ENCODE results near the gene MAGI1.

MAGI1 gene

DNA sequence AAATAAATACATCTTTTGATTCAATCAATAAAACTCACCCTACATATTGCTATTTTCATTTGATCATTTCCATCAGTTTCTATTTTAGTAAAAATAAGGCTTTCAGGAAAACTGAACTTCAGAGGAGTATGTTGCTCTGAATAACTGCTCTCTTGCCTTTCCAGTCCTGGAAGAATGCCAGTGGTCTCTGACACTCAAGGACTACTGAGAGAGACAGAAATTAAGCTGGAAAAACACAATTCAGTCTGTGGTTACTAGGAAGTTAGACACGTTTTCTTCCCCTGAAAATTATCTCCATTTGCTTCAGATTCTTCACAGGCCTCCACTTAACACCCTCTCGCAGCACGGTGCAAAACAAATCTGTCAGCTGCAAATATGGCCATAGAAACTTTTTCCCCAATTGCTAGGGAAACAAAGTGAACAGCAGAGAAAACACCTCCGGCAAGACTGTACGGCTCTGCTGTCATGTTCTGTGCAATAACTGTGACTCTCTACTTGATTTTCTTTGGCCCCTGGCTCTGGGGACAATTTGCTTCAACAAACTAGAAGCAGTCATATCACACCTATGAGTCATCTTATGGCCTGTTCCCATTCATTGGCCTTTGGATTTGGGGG lies 353.0 kb downstream of the MAGI1 start:
- no peak for DNase-seq

DNA sequence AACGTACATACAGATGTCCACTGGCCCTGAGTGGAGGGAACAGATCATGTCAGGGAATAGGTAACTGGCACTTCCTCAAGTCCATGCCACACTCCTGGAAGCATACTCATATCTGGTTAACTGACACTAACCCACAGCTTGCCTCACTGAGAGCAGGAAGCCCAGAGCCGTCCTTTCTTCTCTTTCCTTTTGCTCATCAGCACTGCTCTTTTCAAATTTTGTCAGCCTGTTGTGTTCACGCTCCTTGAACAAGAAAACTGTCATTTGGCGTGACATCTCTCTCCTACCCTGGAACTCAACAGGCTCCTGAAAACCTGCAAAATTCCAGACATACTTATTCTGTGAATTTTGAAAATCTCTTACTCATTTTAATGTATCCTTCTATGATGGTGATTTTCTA lies 360.2 kb downstream of the MAGI1 start:
- no peak for DNase-seq

DNA sequence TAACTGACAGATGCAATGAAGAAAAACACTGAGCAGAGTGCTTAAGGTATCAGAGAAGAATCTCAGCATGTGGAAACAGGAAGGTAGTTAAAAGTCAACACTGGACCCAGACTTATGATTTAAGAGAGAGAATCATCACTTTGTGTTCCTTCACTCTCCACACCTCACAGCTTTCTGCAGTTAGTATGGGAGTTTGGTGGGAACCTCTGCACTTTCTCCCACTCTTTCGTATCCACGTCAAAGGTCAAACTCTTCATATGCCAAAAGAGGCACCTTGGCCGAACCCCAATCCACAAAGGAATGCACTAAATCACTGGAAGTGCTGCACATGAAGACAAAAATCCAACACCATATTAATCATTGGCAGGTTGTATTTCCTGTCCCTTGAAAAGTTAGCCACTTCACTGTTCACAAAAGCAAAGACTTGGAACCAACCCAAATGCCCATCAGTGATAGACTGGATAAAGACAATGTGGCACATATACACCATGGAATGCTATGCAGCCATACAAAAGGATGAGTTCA lies 361.2 kb downstream of the MAGI1 start:
- no peak for DNase-seq

DNA sequence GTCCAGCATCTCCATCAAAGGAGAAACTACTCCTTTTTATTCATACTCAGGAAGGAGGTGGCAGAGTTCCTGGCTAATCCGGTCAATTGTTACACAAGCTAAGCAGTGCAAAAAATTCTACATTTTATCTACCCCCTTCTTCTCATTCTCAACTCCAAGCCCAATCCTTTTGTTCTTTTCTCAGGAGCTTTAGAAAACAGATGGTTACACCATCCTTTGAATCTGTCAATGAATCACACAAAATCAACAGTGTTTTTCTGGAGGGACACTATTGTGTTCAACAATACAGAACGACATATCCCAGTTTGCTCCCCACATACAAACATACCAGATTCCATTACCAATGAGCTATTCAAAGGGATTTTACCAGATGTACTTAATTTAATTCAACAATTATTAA lies 362.1 kb downstream of the MAGI1 start:
- DNase-seq, result no peak

DNA sequence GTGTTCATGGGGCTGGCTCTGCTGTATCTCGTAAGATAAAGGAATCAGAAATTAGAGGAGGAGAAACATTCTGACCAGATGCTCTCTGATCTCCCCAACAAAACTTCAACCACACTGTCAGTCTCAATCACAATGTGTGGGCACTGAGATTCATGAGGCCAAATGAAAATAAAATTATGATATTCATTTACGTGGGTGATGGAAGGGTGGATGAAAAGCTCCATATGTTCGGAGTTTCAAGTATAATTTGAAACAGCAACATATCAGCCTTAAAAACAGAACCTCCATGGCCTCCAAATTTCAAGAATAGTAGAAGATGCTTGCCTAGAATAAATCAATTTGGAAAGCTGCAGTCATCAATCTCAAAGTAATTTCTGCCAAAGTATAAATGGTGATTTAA lies 363.7 kb downstream of the MAGI1 start:
- no peak for DNase-seq

DNA sequence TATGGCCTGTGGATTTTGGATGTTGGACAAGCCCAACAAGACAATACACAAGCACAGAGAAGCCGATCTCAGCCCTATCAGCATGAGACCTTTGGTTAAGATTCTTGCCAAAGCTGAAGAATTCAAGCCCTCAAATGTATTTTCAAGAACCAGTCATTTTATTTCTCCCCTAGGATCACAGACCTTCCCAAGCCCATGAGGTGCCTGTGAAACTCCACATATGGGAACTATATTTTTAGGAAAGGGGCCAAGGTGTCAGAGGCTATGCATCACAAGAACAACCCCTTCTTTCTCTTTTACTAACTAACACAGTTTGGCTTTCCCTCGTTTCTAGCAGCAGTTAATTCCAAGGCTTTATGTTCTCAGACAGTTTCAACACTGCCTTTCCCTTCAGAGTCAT lies 364.5 kb downstream of the MAGI1 start:
- no peak for DNase-seq

DNA sequence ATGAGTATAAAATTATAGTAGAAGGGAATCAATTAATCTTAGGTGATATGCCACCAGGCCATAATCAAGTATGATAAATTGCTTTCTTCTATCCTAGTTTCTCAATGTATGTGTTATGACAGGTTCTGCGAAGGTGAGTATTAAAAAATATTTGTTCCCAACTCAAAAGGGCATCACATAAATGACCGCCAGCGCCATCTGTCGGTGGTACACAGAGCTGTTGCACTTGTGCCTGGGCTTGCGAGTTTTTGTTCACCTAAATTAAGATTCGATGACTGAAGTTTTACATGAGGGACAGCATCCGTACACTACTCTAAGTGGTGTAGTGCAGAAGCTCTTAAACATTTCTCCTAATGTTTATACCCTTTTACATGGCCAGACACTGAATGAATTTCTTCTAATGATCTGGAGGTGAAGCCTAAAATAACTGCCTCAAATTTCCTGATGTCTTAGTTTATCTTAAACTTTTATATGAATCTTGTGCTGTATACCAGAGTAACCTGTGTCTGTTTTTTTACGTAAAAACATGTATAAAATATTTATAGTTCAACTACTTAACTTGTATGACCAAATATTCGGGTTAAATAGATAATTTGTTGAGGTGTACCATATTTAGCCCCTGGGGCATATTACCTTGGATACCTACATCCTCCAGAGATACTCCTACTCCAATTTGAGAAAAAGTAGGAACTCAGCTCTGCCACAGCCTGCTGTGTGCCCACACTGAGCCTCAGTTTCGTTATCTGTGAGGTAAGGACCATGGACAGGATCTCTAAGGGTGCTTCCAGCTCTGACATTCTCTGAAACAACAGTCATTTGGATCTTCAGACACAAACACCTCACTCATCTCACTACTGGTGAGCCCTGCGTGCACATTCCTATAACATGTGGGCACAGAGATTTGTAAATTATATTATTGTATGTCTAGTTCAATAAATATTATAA lies 365.6 kb downstream of the MAGI1 start:
- DNase-seq, result no peak

DNA sequence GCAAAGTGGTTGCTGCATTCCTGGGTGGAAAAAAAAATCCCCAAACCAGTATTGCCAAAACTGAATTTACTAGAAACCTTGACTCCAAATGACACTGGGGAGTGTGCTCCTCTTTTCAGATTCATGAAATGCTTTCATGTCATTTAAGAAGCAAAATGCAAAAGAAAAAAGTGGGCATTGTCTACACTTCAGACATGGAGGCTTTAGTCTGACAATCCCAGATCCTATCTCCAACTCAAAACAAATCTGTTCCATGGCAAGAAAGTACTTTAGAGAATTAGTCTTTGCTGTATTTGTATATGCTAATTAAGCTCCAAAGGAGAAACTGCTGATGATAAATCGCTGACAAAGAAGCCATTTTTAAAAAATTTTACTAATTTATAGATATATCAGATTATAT lies 366.7 kb downstream of the MAGI1 start:
- DNase-seq, result no peak

DNA sequence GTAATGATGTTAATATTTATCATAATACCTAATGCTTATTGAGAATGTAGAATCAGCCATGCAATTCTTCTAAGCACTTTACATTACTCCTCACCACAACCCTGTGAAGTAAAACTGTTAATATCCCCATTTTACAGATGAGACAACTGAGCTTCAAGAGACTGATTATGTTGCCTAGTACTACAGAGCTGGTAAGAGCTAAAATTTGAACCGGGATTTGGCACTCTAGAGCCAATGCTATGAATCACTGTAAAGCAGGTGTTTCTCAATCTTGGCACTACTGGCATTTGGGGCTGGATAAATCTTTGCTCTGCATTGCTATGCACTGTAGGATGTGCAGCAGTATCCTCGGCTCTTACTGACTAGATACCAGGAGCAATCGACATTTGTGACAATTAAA lies 367.7 kb downstream of the MAGI1 start:
- no peak for DNase-seq

DNA sequence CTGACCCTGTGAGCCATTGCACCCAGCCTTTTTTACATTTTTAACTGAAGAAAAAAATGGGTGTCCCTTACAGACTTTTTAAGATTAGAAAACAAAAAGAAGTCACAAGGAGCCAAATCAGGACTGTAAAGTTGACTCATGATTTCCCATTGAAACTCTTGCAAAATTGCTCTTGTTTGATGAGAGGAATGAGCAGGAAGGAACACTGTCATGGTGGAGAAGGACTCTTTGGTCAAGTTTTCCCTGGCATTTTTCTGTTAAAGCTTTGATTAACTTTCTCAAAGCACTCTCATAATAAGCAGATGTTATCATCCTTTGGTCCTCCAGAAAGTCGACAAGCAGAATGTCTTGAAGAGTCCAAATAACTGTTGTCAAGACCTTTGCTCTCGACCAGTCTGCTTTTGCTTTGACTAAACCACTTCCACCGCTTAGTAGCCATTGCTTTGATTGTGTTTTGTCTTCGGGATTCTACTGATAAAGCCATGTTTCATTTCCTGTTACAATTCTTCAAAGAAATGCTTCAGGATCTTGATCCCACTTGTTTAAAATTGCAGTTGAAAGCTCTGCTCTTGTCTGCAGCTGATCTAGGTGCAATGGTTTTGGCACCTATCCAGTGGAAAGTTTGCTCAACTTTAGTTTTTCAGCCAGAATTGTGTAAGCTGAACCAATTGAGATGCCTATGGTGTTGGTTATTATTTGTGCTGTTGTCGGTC lies 369.4 kb downstream of the MAGI1 start:
- DNase-seq, result no peak

DNA sequence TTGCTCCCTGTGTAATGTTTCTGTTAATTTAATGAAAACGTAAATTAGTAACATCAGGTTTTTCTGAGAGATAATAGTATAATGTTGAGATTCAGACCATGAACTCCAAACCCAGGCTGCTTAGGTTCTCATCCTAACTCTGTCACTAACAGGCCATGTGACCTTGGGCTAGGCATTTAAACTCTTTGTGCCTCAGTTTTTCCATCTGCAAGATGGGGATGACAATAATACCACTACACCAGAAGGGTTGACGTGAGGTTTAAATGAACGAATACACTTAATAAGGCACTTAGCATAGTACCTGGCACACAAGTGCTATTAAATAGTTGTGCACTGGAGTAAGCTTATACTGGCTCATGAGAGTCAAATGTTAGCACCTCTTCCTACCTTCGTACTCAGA lies 370.8 kb downstream of the MAGI1 start:
- DNase-seq, result no peak

DNA sequence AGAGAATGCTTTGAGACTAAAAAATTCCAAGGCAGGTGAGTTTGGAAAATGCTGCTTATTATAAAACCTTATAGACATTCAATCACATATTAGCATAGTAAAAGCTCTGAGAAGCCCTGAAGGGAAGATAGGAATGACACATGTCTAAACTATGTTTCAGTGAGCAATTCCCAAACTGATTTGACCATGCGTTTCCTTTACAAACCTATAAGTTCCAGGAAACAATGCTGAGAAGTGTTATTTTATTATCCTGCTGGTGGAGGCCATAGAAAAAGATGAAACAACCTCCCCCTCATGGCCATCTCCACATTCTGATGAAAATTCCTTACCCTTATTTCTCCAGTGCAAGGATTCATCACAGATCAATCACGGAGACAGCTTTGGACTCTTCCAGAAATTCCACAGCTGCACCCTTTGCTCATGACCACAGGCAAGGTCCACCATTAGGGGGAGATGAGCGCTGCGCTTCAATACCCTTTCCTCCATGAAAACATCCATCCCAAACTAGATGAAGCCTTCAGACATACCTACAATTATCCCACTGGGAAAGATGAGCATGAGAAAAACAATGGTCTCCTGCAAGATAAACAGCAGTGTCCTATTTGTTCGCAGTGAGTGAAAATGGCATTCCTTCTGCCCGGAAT lies 372.1 kb downstream of the MAGI1 start:
- DNase-seq, result no peak

DNA sequence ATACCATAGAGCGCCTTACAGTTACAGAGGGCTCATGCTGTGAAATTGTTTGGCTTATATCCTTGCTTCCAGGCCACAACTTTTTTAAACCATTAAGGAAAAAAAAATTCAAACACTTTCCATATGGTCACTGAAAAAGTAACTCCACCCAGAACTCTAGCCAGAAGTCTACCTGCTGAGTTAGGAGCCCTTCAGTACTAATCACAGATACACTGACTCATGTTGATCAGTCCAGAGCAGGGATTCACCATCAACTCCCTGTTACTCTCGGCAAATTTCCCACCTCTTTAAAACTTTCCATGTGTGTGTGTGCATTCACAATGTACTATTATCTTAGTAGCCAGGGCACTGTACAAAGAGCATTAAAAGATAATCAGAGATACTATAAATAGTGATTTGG lies 372.8 kb downstream of the MAGI1 start:
- no peak for DNase-seq

DNA sequence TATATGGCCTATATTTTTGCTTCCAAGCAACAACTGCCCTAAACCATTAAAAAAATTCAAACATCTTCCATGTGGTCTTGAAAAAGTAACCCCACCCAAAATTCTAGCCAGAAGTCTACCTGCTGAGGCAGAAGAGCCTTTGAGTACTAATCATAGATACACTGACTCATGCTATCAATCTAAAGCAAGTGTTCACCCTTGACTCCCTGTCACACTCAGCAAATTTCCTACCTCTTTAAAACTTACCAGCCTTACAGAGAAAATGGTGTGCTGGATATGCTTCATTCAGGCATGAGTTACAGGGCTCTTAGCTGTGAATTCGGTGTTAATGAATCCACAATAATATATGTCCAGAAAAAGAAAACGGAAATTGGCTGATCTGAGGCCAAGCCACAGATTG lies 373.8 kb downstream of the MAGI1 start:
- DNase-seq, result no peak

DNA sequence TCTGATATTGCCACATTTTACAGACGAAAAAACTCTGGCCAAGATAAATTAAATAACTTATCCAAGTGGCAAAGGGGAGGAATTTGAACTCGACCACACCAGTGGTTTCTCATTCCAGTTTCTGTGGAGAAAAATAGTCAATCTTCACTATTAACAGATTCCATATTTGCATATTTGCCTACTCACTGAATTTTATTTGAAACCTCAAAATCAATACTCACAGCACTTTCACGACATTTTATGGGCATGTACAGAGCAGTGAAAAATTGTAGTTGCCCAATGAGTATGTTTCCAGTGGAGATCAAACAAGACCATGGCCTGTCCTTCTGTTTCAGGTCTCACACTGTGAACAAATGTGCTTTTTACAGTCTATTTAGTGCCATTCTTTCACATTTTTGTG lies 374.3 kb downstream of the MAGI1 start:
- DNase-seq, result no peak

DNA sequence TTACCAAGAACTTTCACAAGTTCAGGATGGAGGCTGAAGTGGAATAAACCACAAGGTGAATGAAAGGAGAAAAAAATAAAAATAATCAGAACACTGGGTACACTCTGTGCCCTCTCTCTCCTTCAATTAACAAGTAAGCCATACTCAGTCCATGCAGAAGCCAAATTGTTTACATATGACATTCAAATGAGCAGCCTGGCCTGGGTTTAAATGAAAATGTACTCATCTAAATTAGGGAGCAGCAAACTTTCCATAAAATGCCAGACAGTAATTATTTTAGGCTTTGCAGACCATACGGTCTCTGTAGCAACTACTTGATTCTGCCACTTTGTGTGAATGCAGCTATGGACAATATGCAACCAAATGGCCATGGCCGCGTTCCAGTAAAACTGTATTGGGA lies 376.6 kb downstream of the MAGI1 start:
- no peak for DNase-seq

DNA sequence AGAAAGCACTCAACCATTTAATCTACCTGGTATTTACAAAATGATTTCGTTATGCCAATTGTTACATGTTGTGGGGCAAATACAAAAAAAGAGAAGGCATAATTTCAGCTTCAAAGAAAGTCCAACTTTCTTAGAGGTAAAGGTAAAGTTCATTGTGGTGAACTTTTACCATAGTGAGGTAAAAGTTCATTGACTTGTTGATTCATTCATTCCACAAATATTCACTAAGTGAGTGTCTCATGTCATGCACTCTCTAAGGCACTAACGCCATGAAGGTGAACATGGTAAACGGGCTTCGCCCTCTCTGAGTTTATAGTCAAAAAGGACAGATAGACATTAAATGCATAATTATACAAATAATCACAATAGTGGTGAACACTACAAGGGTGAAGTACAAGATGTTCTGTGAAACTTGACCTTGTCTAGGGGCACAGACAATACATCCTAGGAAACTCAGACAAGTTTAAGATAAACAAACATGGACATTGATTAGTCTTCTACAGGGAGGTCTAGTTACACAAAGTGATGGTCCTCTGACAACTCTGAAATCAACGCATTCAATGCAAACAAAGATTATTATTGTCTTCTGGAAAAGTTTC lies 378.6 kb downstream of the MAGI1 start:
- no peak for DNase-seq

DNA sequence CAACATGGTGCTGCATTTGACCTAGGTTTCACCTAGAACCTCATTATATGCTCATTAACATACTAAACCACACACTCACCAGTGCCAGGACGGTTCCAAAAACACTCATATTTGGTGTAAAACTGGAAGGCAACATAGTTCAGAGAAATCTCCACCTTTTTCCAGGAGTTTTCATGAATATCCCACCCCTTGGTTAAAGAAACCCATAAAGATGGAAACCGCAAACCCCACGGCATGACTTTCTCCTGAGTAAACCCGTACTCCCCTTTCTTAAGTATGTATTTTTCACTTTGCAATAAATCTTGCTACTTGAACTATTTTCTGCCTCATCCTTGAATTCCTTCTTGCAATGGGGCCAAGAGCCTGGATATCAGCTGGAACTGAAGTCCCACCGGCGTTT lies 379.3 kb downstream of the MAGI1 start:
- no peak for DNase-seq

DNA sequence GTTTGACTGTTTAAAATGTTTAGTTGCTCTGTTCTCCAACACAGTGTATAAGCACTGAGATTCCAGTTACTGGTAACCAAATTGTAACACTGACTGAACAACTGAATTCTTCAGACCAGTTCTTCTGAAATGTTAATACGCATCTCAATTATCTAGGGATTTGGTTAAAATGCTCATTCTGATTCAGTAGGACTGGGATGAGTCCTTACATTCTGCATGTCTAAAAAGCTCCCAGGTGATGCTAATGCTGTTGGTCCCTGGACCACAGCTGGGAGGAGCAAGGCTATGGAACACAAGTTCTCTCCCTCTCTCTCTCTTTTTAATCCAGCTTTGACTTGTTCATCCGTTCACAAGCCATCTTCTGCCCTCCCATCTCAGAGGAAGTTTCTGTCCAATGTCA lies 380.3 kb downstream of the MAGI1 start:
- no peak for DNase-seq

DNA sequence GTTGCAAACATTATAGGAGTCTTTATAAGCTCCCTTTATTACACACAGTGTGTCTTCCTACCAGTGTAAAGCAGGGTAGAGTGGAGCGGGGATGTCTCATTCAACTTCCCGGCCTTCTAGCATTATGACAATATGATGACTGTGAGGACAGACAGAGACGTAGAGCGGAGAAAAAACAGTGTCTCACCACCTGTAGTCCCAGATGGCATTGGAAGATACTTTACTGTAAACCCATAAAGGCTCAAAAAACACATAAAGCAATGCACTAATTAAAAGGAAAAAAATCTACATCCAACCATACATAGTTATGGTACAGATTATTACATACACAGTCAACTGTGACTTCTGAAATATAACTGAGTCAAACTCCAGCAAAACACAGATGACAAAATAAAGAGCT lies 383.7 kb downstream of the MAGI1 start:
- no peak for DNase-seq

DNA sequence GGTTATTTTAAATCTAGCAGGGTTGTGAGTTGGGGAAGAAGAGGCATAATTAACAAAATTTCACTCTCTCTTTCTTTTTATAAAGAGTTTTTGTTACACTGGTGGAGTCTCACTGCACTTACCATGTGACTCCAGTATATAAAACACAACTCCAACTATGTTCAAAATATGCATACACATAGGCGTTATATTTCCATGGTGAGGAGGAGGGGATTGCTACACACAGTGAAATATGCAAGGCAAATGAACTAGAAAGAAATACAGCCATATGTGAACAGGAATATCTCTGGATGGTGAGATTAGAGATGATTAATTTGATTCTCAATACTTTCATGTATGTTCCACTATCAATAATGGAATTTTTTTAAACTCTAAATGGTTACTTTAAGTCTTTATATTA lies 385.0 kb downstream of the MAGI1 start:
- DNase-seq, result no peak

DNA sequence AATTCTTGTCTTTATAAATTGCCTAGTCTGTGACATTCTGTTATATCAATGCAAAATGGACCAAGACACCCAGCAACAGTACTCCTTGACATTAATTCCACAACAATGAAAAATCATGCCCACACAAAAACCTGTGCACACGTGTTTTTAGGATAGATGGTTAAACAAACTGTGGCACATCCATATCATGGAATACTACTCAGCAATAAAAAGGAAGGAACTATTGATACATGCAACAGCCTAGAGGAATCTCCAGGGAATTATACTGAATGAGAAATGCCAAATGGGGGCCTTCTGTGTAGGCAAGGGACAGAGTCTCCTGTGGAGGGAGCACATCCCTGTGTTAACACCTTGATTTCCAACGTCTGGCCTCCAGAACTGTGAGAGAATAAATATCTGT lies 388.5 kb downstream of the MAGI1 start:
- DNase-seq, result no peak

DNA sequence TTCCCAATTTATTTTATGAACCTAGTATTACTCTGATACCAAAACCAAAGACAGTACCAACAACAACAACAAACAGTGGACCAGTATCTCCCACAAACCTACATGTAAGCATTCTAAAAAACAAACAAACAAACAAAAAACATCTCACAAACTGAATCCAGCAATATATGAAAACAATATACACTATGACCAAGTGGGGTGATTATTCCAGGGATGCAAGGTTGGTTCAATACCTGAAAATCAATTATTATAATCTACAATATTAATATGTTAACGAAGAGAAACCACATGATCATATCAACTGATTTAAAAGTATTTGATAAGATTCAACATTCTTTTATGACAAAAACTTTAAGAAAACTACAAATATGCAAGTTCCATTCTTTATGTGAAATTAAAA lies 391.3 kb downstream of the MAGI1 start:
- DNase-seq, result no peak

All from DMS153 (cell line).